H1 (cell line): ENCODE data around the gene LRRC61. TPM values are rescaled to one million over a fixed set of nuclear protein-coding genes. Genes with fewer than 3 reads are reported as not detected.

Experiments
- CTCF ChIA-PET: fragments of 300-600 bp; sonication (Branson Sonifier 250); formaldehyde crosslinking; loops from one replicate; lab custom pipeline; 2021; ENCODE audit not compliant: partially characterized antibody; lab: Charles Lee
- POLR2A ChIA-PET: fragments of 300-600 bp; sonication (Branson Sonifier 250); formaldehyde crosslinking; loops from one replicate; lab custom pipeline; 2021; ENCODE audit warnings: inconsistent platforms; ENCODE audit not compliant: partially characterized antibody; lab: Charles Lee
- DNase-seq, 2 experiments: peaks; one replicate each; pipeline versions ENCODE4 v3.0.0 to v3.0.0-alpha.2; 2010 to 2022; ENCODE audit warnings: low spot score in 2 of 2, low read depth in 1 of 2, mixed read lengths in 1 of 2
- FAIRE-seq: peaks from 2 replicates; lab custom pipeline; 2011; peaks lifted over from hg19 to GRCh38; lab: Jason Lieb, UNC
- H2AFZ ChIP-seq: 2 replicates; pipeline ENCODE4 v1.8.1; 2012; ENCODE audit warnings: low read length, inconsistent platforms
- H2AK5ac ChIP-seq: 2 replicates; pipeline ENCODE4 v1.6.1; 2013; ENCODE audit warnings: low read depth, low read length
- H2BK120ac ChIP-seq: replicated peaks from 2 replicates; pipeline ENCODE3; 2013; ENCODE audit warnings: low read depth, low read length, inconsistent platforms
- H2BK12ac ChIP-seq: 2 replicates; pipeline ENCODE4 v1.6.1; 2013; ENCODE audit warnings: low read depth, low read length
- H2BK15ac ChIP-seq: 2 replicates; pipeline ENCODE4 v1.6.1; 2013; ENCODE audit warnings: low read length
- H2BK20ac ChIP-seq: 2 replicates; pipeline ENCODE4 v1.6.1; 2013; ENCODE audit warnings: low read length
- H2BK5ac ChIP-seq: 2 replicates; pipeline ENCODE4 v1.6.1; 2013; ENCODE audit warnings: low read depth, low read length
- H3K14ac ChIP-seq: 2 replicates; pipeline ENCODE4 v1.6.1; 2013; ENCODE audit warnings: inconsistent platforms; ENCODE audit not compliant: insufficient read length
- H3K18ac ChIP-seq: 2 replicates; pipeline ENCODE4 v1.6.1; 2013; ENCODE audit warnings: low read length; ENCODE audit errors: extremely low read depth
- H3K23ac ChIP-seq: 2 replicates; pipeline ENCODE4 v1.6.1; 2013; ENCODE audit warnings: inconsistent platforms; ENCODE audit not compliant: insufficient read length
- H3K23me2 ChIP-seq: 2 replicates; pipeline ENCODE4 v1.6.1; 2013; ENCODE audit warnings: low read depth, low read length
- H3K27ac ChIP-seq: 2 replicates; pipeline ENCODE4 v1.6.1; 2011; ENCODE audit warnings: low read depth, low read length, inconsistent platforms
- H3K27me3 ChIP-seq, 4 experiments: replicated peaks in 1 of 4; 1 replicate in 1 of 4; 2 replicates in 3 of 4; pipeline versions ENCODE4 v1.6.1 to v1.8.1; 2011 to 2013; ENCODE audit warnings: low read length in 3 of 4, mild to moderate bottlenecking in 3 of 4, inconsistent platforms in 2 of 4, mixed read lengths in 2 of 4, moderate library complexity in 1 of 4; ENCODE audit not compliant: control insufficient read depth in 3 of 4, insufficient read depth in 3 of 4; ENCODE audit errors: extremely low read depth in 1 of 4
- H3K36me3 ChIP-seq, 4 experiments: 2 replicates each; pipeline versions ENCODE4 v1.6.1 to v1.8.1; 2011 to 2013; ENCODE audit warnings: mild to moderate bottlenecking in 4 of 4, low read length in 3 of 4, moderate library complexity in 2 of 4, control low read depth in 1 of 4, inconsistent platforms in 1 of 4; ENCODE audit not compliant: insufficient read depth in 4 of 4, control insufficient read depth in 2 of 4
- H3K4ac ChIP-seq: replicated peaks from 2 replicates; pipeline ENCODE3; 2013; ENCODE audit warnings: low read length, low read depth, mixed read lengths, inconsistent platforms; ENCODE audit not compliant: insufficient read length
- H3K4me1 ChIP-seq, 4 experiments: replicated peaks in 1 of 4; 1 replicate in 1 of 4; 2 replicates in 3 of 4; pipeline versions ENCODE4 v1.6.1 to v1.8.1; 2011 to 2013; ENCODE audit warnings: low read length in 3 of 4, inconsistent platforms in 2 of 4, mixed read lengths in 1 of 4; ENCODE audit not compliant: insufficient read depth in 4 of 4, control insufficient read depth in 3 of 4
- H3K4me2 ChIP-seq, 2 experiments: 2 replicates each; pipeline versions ENCODE4 v1.6.1 to v1.8.1; 2011 to 2013; ENCODE audit warnings: low read depth in 2 of 2, low read length in 2 of 2, control low read depth in 1 of 2, inconsistent platforms in 1 of 2, mild to moderate bottlenecking in 1 of 2; ENCODE audit not compliant: insufficient read depth in 1 of 2
- H3K4me3 ChIP-seq, 4 experiments: fragments of 200-600, 300-600 bp in 1 of 4; sonication (generic), shearing (Covaris generic), sonication (Bioruptor Twin) in 1 of 4; 2 replicates each; pipeline versions ENCODE4 v1.5.1 to v1.8.1; 2011 to 2016; ENCODE audit warnings: low read length in 4 of 4, low read depth in 3 of 4, control low read depth in 2 of 4, inconsistent platforms in 2 of 4, mild to moderate bottlenecking in 2 of 4, mixed read lengths in 1 of 4, moderate library complexity in 1 of 4; ENCODE audit not compliant: insufficient read depth in 2 of 4; ENCODE audit errors: extremely low read depth in 1 of 4
- H3K56ac ChIP-seq: replicated peaks from 2 replicates; pipeline ENCODE3; 2013; ENCODE audit warnings: low read depth, mild to moderate bottlenecking, mixed read lengths, low read length, inconsistent platforms; ENCODE audit not compliant: insufficient read length
- H3K79me1 ChIP-seq: 2 replicates; pipeline ENCODE4 v1.6.1; 2013; ENCODE audit warnings: low read depth, low read length, control low read depth
- H3K79me2 ChIP-seq, 2 experiments: 2 replicates each; pipeline versions ENCODE4 v1.6.1 to v1.8.1; 2012 to 2013; ENCODE audit warnings: low read length in 2 of 2, mild to moderate bottlenecking in 2 of 2, inconsistent platforms in 1 of 2; ENCODE audit not compliant: insufficient read depth in 2 of 2, control insufficient read depth in 1 of 2
- H3K9ac ChIP-seq, 4 experiments: replicated peaks in 1 of 4; 1 replicate in 1 of 4; 2 replicates in 3 of 4; pipeline versions ENCODE4 v1.6.1 to v1.8.1; 2011 to 2013; ENCODE audit warnings: low read depth in 3 of 4, low read length in 3 of 4, control low read depth in 2 of 4, mild to moderate bottlenecking in 2 of 4, moderate library complexity in 2 of 4, inconsistent platforms in 1 of 4; ENCODE audit errors: extremely low read depth in 1 of 4
- H3K9me3 ChIP-seq, 2 experiments: 2 replicates each; pipeline versions ENCODE4 v1.6.1 to v1.8.1; 2012 to 2013; ENCODE audit warnings: mild to moderate bottlenecking in 2 of 2, moderate library complexity in 2 of 2, control low read depth in 1 of 2, inconsistent platforms in 1 of 2, low read depth in 1 of 2, low read length in 1 of 2, mixed read lengths in 1 of 2; ENCODE audit not compliant: insufficient read depth in 2 of 2
- H4K20me1 ChIP-seq, 2 experiments: replicated peaks in 1 of 2; 2 replicates each; pipeline versions ENCODE3 to v1.8.1; 2011 to 2013; ENCODE audit warnings: inconsistent platforms in 2 of 2, low read length in 2 of 2, mild to moderate bottlenecking in 1 of 2; ENCODE audit not compliant: insufficient read depth in 2 of 2, control insufficient read depth in 1 of 2
- H4K5ac ChIP-seq: 2 replicates; pipeline ENCODE4 v1.6.1; 2013; ENCODE audit warnings: low read length, low read depth, mixed read lengths, inconsistent platforms; ENCODE audit not compliant: insufficient read length
- H4K8ac ChIP-seq: 2 replicates; pipeline ENCODE4 v1.8.0; 2013; ENCODE audit warnings: mild to moderate bottlenecking, moderate library complexity, low read length, inconsistent platforms; ENCODE audit not compliant: insufficient read depth; ENCODE audit errors: extremely low read depth
- H4K91ac ChIP-seq: replicated peaks from 2 replicates; pipeline ENCODE3; 2013; ENCODE audit warnings: low read length, mixed read lengths, inconsistent platforms; ENCODE audit not compliant: insufficient read length
- CHD2 ChIP-seq: IDR thresholded peaks from 2 replicates; pipeline ENCODE4 v1.6.1; 2012; ENCODE audit warnings: low read length, improper control_type of control experiment
- CREB1 ChIP-seq: IDR thresholded peaks from 2 replicates; pipeline ENCODE4 v1.6.1; 2012; ENCODE audit warnings: inconsistent platforms
- EZH2 ChIP-seq: fragments of 200-600 bp; sonication (generic); IDR thresholded peaks from 2 replicates; pipeline ENCODE4 v1.7.1; 2012; ENCODE audit warnings: low read depth, mild to moderate bottlenecking, moderate library complexity, low read length, inconsistent platforms; ENCODE audit not compliant: severe bottlenecking
- FOSL1 ChIP-seq: IDR thresholded peaks from 2 replicates; pipeline ENCODE4 v1.6.1; 2011; ENCODE audit warnings: mild to moderate bottlenecking, low read depth, low read length, moderate library complexity; ENCODE audit not compliant: insufficient read depth
- GABPA ChIP-seq: IDR thresholded peaks from 2 replicates; pipeline ENCODE4 v1.6.1; 2011; ENCODE audit warnings: mild to moderate bottlenecking, low read length, moderate library complexity, borderline replicate concordance; ENCODE audit not compliant: insufficient read depth
- GTF2F1 ChIP-seq: IDR thresholded peaks from 2 replicates; pipeline ENCODE4 v1.6.1; 2012; ENCODE audit warnings: low read depth, low read length, improper control_type of control experiment, borderline replicate concordance
- HDAC6 ChIP-seq: IDR thresholded peaks from one replicate; pipeline ENCODE4 v1.7.1; 2012; ENCODE audit warnings: low read depth, mild to moderate bottlenecking, inconsistent platforms, low read length, moderate library complexity
- KDM5A ChIP-seq: fragments of 200-600 bp; IDR thresholded peaks from 2 replicates; pipeline ENCODE4 v1.7.1; 2012; ENCODE audit warnings: mild to moderate bottlenecking, low read length, inconsistent platforms, mixed read lengths
- MAX ChIP-seq: IDR thresholded peaks from 2 replicates; pipeline ENCODE4 v1.6.1; 2012; ENCODE audit warnings: inconsistent platforms
- RBBP5 ChIP-seq: IDR thresholded peaks from 2 replicates; pipeline ENCODE4 v1.7.1; 2012; ENCODE audit warnings: low read depth, mild to moderate bottlenecking, inconsistent platforms, low read length, moderate library complexity, borderline replicate concordance
- SAP30 ChIP-seq: fragments of 300-600 bp; sonication (generic); IDR thresholded peaks from 2 replicates; pipeline ENCODE4 v1.7.1; 2012; ENCODE audit warnings: low read length, moderate library complexity, mild to moderate bottlenecking, inconsistent platforms; ENCODE audit not compliant: insufficient read depth, insufficient replicate concordance
- SRF ChIP-seq: IDR thresholded peaks from 2 replicates; pipeline ENCODE4 v1.6.1; 2011; ENCODE audit warnings: mild to moderate bottlenecking, low read depth, low read length, moderate library complexity
- TAF1 ChIP-seq: IDR thresholded peaks from 2 replicates; pipeline ENCODE4 v1.6.1; 2011; ENCODE audit warnings: mild to moderate bottlenecking, low read depth, low read length
- TCF12 ChIP-seq: IDR thresholded peaks from 2 replicates; pipeline ENCODE4 v1.6.1; 2011; ENCODE audit warnings: low read depth, mild to moderate bottlenecking, low read length
- YY1 ChIP-seq: IDR thresholded peaks from 2 replicates; pipeline ENCODE4 v1.6.1; 2011; ENCODE audit warnings: low read depth, mild to moderate bottlenecking, low read length
- WGBS, 2 experiments: shearing (Covaris generic) in 1 of 2; methylation state at CpG; one replicate each; pipeline versions ENCODE4 v1.1.6 to v1.1.7; 2013 to 2015; ENCODE audit warnings: low lambda C conversion rate in 2 of 2, mixed read lengths in 2 of 2, inconsistent platforms in 1 of 2, low coverage in 1 of 2, missing lambda C conversion rate in 1 of 2; ENCODE audit not compliant: insufficient replicate concordance in 2 of 2, insufficient coverage in 1 of 2, insufficient read length in 1 of 2; ENCODE audit errors: extremely low coverage in 1 of 2, missing lambda C conversion rate in 1 of 2; 5-methylcytosine and 5-hydroxymethylcytosine counted together
- polyA plus RNA-seq, 7 experiments: library from polyadenylated mRNA; depleted of rRNA in 3 of 7; stranded (reverse) in 5 of 7; unstranded in 2 of 7; fragments of >200 nt in 5 of 7; fragments of 200-250 nt in 2 of 7; gene quantifications; 1 replicate in 5 of 7; 2 replicates in 1 of 7; 4 replicates in 1 of 7; pipeline versions ENCODE4 v1.2.1 to v1.2.3, GENCODE V29; 2011 to 2013; ENCODE audit warnings: missing spikeins in 2 of 7, mixed read lengths in 2 of 7
- total RNA-seq: library from RNA; stranded (reverse); fragmentation: NEBNext Ultra II Directional; extraction: Animal tissue kit (Norgen Biotek cat#: 25700); gene quantifications from 2 replicates; pipeline ENCODE4 v1.2.1, GENCODE V29; 2021

Gene LRRC61
- total and polyA plus RNA-seq, 2 of the 8 experiments (the other 6 are each of a cell fraction or from before 2014, with no cell fraction given), result 0.73 to 44.8 TPM

- Histone ChIP-seq H3K79me2 (no peaks in the 10 kb centered on the region), H3K4me2 (no peak overlapping the region), H3K36me3 (no peaks in the 10 kb centered on the region), H3K27ac (no peak overlapping the region), H3K4ac (no peak overlapping the region), H3K4me3 (no peak overlapping the region), H3K23me2 (no peaks in the 10 kb centered on the region; the same call in 1 of the 2 replicates), H3K27me3 (peaks cover 0 to 6% (median 0%) of the 10 kb centered on the region in 4 experiments; a peak in 2 of 7 replicates), H3K9ac (no peak overlapping the region), H3K9me3 (0 out of 4 replicates have a peak, but pooled peaks cover 0 to 4% of the 10 kb centered on the region in 2 experiments), H2BK120ac (no peak overlapping the region), H2BK20ac (peak overlapping the region; percentile 17; the same call in 1 of the 2 replicates), H3K79me1 (no peaks in the 10 kb centered on the region), H2AK5ac (no peak overlapping the region), H2AFZ (no peak overlapping the region), H3K23ac (no peak overlapping the region), H3K56ac (no peak overlapping the region), H4K5ac (no peak overlapping the region), H4K20me1 (no peaks in the 10 kb centered on the region), H3K18ac (no peak overlapping the region; the same call in 1 of the 2 replicates), H2BK15ac (no peak overlapping the region), H3K4me1 (peaks cover 0 to 19% (median 8%) of the 10 kb centered on the region in 4 experiments; a peak in 6 of 7 replicates), H2BK12ac (no peak overlapping the region), H4K8ac (no peak overlapping the region), H3K14ac (no peak overlapping the region), H2BK5ac (no peak overlapping the region), H4K91ac (no peak overlapping the region)
- FAIRE-seq, result no peak
- ChIA-PET CTCF (no interaction called here), POLR2A (interaction anchor here (0.9 kb wide), 1 partner anchor 39 kb away, joined by 3 read pairs; no protein-coding TSS in a partner anchor)
- DNase-seq, result no peak
- WGBS, 2 experiments, result 93% methylated on average over 4 of the region's 4 CpGs; no CpG with 5 or more reads in 1 of the 2 experiments
- TF ChIP-seq CREB1 (no peak), CHD2 (no peak), EZH2 (no peak), MAX (no peak), SAP30 (no peak), FOSL1 (no peak), KDM5A (no peak), RBBP5 (no peak), SRF (no peak), GABPA (no peak), YY1 (no peak), GTF2F1 (no peak), TAF1 (no peak), HDAC6 (no peak), TCF12 (no peak)
Observed at GRCh38 chr7:150311146-150311545, 12.0 kb upstream of the LRRC61 start.
